Measurements from ENCODE around the gene WDR75.

WDR75 gene

GRCh38 chr2:189501487-189501886 lies 60.2 kb downstream of the WDR75 start:
- no peak for DNase-seq

- DNase-seq = no peak
Observed at GRCh38 chr2:189502714-189503113, 61.4 kb downstream of the WDR75 start.

GRCh38 chr2:189504238-189504637 lies 63.0 kb downstream of the WDR75 start:
- DNase-seq = no peak

- DNase-seq = no peak
Observed at GRCh38 chr2:189505492-189505891, 64.2 kb downstream of the WDR75 start.

GRCh38 chr2:189506514-189506976 lies 65.3 kb downstream of the WDR75 start:
- no peak for DNase-seq

- no peak for DNase-seq
Observed at GRCh38 chr2:189511210-189511959, 70.1 kb downstream of the WDR75 start.

GRCh38 chr2:189511960-189512319 lies 70.7 kb downstream of the WDR75 start:
- DNase-seq = no peak

- no peak for DNase-seq
Observed at GRCh38 chr2:189512879-189513278, 71.6 kb downstream of the WDR75 start.

- no peak for DNase-seq
Observed at GRCh38 chr2:189514104-189514503, 72.8 kb downstream of the WDR75 start.

- no peak for DNase-seq
Observed at GRCh38 chr2:189515264-189515663, 74.0 kb downstream of the WDR75 start.

- DNase-seq = no peak
Observed at GRCh38 chr2:189516546-189516945, 75.3 kb downstream of the WDR75 start.

GRCh38 chr2:189517847-189518535 lies 76.7 kb downstream of the WDR75 start:
- DNase-seq = no peak

GRCh38 chr2:189519631-189520387 lies 78.5 kb downstream of the WDR75 start:
- DNase-seq = no peak

- no peak for DNase-seq
Observed at GRCh38 chr2:189521699-189522434, 80.6 kb downstream of the WDR75 start.

GRCh38 chr2:189522435-189523151 lies 81.3 kb downstream of the WDR75 start:
- DNase-seq = no peak

- no peak for DNase-seq
Observed at GRCh38 chr2:189524746-189525145, 83.5 kb downstream of the WDR75 start.
